HAP-1 (cell line): ENCODE data around the gene BRWD1.

ENCODE experiments used
- DNase-seq, 2 experiments: peaks; one replicate each; pipeline ENCODE4 v3.0.0-alpha.2; 2016 to 2020; ENCODE audit warnings: low spot score in 2 of 2
- H3K27me3 ChIP-seq: fragments of 250-450 bp; sonication (Bioruptor Pico); 2 replicates; pipeline ENCODE4 v1.5.1; 2020; ENCODE audit warnings: low read depth, mild to moderate bottlenecking, moderate library complexity
- H3K36me3 ChIP-seq: fragments of 250-450 bp; sonication (Bioruptor Pico); replicated peaks from 2 replicates; pipeline ENCODE4 v1.5.1; 2020; ENCODE audit warnings: mild to moderate bottlenecking
- H3K4me1 ChIP-seq: fragments of 250-450 bp; sonication (Bioruptor Pico); 2 replicates; pipeline ENCODE4 v1.5.1; 2020; ENCODE audit warnings: mild to moderate bottlenecking
- H3K4me3 ChIP-seq: fragments of 250-450 bp; sonication (Bioruptor Pico); 2 replicates; pipeline ENCODE4 v1.5.1; 2020; ENCODE audit warnings: mild to moderate bottlenecking, moderate library complexity
- H3K9me3 ChIP-seq: fragments of 250-450 bp; sonication (Bioruptor Pico); 2 replicates; pipeline ENCODE4 v1.5.1; 2020; ENCODE audit warnings: mild to moderate bottlenecking, moderate library complexity
- in situ Hi-C: fragments of 300-500 bp; cut with MboI; formaldehyde crosslinking; loops from 3 replicates; pipeline ENCODE4 v1.14.3; 2020; ENCODE audit warnings: low sequenced_read_pairs, inconsistent platforms, mixed read lengths

BRWD1 gene

GRCh38 chr21:39313571-39314142 lies at the start of gene BRWD1:
Gene BRWD1, minus strand, starts transcription at chr21:39313632. Its CDS starts 141 bp downstream, at chr21:39313491.
- Histone ChIP-seq H3K4me3 (peak within 1 kb of the TSS; percentile 65), H3K27me3 (no peaks in the 10 kb centered on the region), H3K4me1 (peaks cover 5% of the 10 kb centered on the region), H3K36me3 (peaks cover 11% of the 10 kb centered on the region), H3K9me3 (no peaks in the 10 kb centered on the region)
- in situ Hi-C loops, result no loop called here
- DNase-seq, result peak; percentile 70 to 88

DNA sequence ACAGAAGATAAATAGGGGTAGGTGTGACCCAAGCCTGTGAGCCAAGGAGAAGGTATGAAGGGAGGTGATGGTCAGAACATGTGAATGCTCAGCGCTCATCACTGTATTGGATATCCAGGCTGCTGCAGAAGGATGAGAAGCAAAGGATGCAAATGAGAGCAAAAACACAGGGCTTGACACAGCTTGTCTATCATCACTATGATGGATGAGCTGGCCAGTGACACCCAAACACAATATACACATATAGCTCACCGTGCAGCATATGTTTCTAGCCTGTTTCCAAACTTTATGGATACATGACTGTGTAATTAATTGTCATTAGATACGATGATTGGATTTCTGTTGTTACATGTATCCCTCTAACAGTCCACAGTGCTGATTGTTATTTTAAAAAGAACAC lies 49.3 kb upstream of the BRWD1 start:
- no peaks in the 10 kb centered on the region for H3K36me3 ChIP-seq
- H3K4me1 ChIP-seq, result no peaks in the 10 kb centered on the region
- no peaks in the 10 kb centered on the region for H3K9me3 ChIP-seq
- no peaks in the 10 kb centered on the region for H3K27me3 ChIP-seq
- no peak for DNase-seq
- no peak overlapping the region for H3K4me3 ChIP-seq
- in situ Hi-C loops, result no loop called here

DNA sequence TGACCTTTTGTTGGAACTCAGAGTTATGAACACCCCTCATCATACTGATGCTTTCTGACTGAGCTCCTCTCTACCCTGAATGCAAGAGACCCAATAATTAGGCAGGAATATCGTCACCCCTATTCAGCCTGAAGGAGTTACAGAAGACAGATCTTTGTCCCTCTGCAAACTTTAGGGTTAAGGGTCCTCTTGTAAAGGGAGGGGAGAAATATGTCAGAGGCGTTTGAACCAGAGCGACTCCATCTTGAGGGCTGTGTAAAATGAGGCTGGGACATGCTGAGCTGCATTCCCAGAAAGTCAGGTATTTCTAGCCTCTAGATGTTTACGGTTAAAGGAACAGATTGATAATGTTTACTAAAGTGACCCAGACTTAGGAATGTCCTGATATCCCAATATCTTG lies 46.0 kb upstream of the BRWD1 start:
- in situ Hi-C loops, result no loop called here
- no peak overlapping the region for H3K4me3 ChIP-seq
- DNase-seq, result no peak
- no peaks in the 10 kb centered on the region for H3K9me3 ChIP-seq
- H3K27me3 ChIP-seq, result no peaks in the 10 kb centered on the region
- H3K36me3 ChIP-seq, result no peaks in the 10 kb centered on the region
- no peaks in the 10 kb centered on the region for H3K4me1 ChIP-seq

DNA sequence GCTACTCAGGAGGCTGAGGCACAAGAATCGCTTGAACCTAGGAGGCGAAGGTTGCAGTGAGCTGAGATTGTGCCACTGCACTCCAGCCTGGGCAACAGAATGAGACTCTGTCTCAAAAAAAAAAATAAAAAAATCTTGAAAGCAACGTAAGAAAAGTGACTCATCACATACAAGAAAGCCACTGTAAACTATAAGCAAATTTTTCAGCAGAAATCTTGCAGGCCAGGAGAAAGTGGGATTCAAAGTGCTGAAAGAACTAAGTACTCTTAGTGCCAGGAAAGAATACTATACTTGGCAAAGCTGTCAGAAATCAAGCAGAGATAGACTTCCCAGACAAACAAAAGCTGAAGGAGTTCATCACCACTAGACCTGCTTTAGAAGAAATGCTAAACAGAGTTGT lies 39.9 kb upstream of the BRWD1 start:
- Histone ChIP-seq H3K4me3 (no peak overlapping the region), H3K9me3 (no peaks in the 10 kb centered on the region), H3K4me1 (peaks cover 8% of the 10 kb centered on the region), H3K36me3 (no peaks in the 10 kb centered on the region), H3K27me3 (no peaks in the 10 kb centered on the region)
- DNase-seq, result no peak
- in situ Hi-C loops, result no loop called here

DNA sequence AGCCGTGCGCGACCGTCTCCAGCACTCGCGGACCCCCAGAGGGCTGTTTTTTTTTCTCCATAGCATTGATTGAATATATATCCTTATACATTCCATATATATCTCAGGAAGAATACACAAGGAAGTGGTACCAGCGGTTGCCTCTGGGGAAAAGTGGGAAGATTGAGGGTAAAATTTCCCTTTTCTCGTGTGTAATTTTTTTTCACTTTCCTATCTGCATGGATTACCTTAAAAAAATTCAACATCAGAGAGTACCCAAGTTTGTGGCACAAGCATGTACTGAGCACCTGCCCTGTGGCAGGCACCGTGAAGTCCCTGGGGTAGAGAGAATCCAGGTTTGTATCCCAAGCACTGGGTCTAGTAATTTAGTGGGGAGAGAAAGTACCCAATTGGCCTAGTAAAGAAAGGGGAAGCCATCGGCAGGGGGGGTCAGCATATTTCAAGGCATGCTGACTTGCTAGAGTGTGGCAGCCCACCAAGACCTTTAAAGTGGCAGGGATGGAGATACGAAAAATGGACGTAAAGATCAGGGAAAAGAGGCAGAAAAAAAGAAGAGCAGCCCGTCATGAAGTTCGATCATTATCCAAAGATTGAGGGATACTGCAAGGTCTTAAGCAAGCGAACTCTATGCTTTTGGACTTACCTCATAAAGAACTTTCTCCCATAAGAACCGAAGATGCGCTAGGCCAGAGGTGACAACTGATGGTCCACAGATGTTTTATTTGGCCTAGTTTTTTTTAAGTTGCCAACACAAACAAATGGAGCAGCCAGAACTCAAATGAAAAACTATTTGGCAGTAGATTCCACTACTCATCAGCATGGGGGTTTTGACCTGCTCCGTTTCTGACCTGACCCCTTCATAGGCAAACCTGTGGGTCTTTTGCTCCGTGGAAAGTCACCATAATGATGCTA lies 36.9 kb upstream of the BRWD1 start:
- H3K4me3 ChIP-seq, result peak overlapping the region; percentile 38
- H3K36me3 ChIP-seq, result peaks cover 20% of the 10 kb centered on the region
- in situ Hi-C loops, result no loop called here
- no peaks in the 10 kb centered on the region for H3K27me3 ChIP-seq
- H3K9me3 ChIP-seq, result no peaks in the 10 kb centered on the region
- peaks cover 26% of the 10 kb centered on the region for H3K4me1 ChIP-seq
- DNase-seq, result no peak

DNA sequence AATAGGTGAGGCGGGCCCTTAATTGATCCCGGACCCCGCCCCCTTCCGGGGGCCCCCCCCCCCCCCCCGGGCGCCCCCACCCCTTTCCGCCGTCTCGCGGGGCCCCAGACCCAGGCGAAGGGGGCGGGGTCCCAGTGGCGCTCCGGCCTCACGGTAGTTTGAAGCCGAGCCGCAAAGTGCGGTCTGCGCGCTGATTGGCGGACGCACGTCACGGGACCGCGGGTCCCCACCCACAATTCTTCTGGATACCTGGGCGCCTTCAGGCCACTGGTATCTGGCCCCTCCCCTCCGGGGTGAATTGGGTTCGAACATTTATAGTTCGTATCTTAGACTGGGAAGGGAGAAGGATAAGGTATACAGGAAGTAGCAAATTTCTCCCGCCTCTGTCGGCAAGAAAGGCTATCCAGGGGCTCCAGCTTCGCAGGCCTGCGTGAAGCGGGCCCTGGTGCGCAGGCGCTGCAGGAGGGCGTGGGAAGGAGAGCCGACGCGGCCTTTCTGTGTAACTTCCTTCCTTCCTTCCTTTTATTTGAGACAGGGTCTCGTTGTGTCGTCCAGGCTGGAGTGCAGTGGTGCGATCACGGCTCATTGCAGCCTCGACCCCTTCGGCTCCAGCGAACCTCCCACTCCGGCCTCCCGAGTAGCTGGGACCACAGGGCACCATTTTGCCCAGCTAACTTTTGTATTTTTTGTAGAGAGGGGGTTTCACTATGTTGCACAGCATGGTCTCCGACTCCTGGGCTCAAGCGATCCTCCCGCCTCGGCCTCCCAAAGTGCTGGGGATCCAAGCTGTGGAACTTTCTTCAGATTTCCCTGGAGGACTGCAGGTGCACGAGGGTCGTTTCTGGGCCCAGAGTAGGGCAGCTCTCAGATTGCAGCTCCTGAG lies 36.0 kb upstream of the BRWD1 start:
- Histone ChIP-seq H3K36me3 (peaks cover 29% of the 10 kb centered on the region), H3K9me3 (no peaks in the 10 kb centered on the region), H3K4me1 (peaks cover 29% of the 10 kb centered on the region), H3K27me3 (no peaks in the 10 kb centered on the region), H3K4me3 (peak overlapping the region; percentile 38)
- peak; percentile 95 to 98 for DNase-seq
- in situ Hi-C loops, result no loop called here

- DNase-seq, result peak; percentile 83 to 93
- Histone ChIP-seq H3K27me3 (no peaks in the 10 kb centered on the region), H3K4me1 (peaks cover 29% of the 10 kb centered on the region), H3K36me3 (peaks cover 36% of the 10 kb centered on the region), H3K4me3 (peak within 1 kb of the TSS; percentile 77), H3K9me3 (no peaks in the 10 kb centered on the region)
- in situ Hi-C loops, result no loop called here
Measured at GRCh38 chr21:39348355-39349210, 35.2 kb upstream of the BRWD1 start, which contains the start of gene HMGN1. Gene HMGN1, minus strand, starts transcription at chr21:39349088. Its CDS starts 171 bp downstream, at chr21:39348917.

GRCh38 chr21:39348040-39348354 lies 34.6 kb upstream of the BRWD1 start:
- Histone ChIP-seq H3K9me3 (no peaks in the 10 kb centered on the region), H3K4me3 (peak overlapping the region; percentile 77), H3K27me3 (no peaks in the 10 kb centered on the region), H3K36me3 (peaks cover 42% of the 10 kb centered on the region), H3K4me1 (peaks cover 29% of the 10 kb centered on the region)
- no peak for DNase-seq
- in situ Hi-C loops, result no loop called here

DNA sequence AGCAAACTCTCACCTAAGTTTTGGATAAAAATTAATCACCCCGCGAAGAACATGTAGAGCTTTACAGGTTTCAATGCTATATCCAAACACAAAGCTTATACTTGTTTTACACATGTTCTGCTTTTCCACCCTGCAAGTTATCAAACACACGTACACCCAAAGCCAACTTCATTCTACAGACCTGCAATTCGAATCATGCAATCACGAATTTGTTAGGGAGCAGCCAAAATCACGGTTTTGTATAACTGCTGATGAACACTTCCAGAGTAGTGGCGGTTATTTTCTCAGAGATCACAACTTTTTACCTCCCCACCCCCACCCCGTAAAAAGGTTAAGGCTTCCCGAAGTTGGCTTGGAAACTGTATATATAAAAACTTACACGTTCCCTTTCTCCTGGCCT lies 34.1 kb upstream of the BRWD1 start:
- peak overlapping the region; percentile 77 for H3K4me3 ChIP-seq
- in situ Hi-C loops, result no loop called here
- H3K27me3 ChIP-seq, result no peaks in the 10 kb centered on the region
- H3K36me3 ChIP-seq, result peaks cover 44% of the 10 kb centered on the region
- DNase-seq, result no peak
- H3K9me3 ChIP-seq, result no peaks in the 10 kb centered on the region
- H3K4me1 ChIP-seq, result peaks cover 29% of the 10 kb centered on the region

- peaks cover 29% of the 10 kb centered on the region for H3K4me1 ChIP-seq
- DNase-seq, result no peak
- peaks cover 52% of the 10 kb centered on the region for H3K36me3 ChIP-seq
- H3K9me3 ChIP-seq, result no peaks in the 10 kb centered on the region
- H3K27me3 ChIP-seq, result no peaks in the 10 kb centered on the region
- peak overlapping the region; percentile 77 for H3K4me3 ChIP-seq
- in situ Hi-C loops, result no loop called here
Measured at GRCh38 chr21:39346671-39347331, 33.4 kb upstream of the BRWD1 start.

DNA sequence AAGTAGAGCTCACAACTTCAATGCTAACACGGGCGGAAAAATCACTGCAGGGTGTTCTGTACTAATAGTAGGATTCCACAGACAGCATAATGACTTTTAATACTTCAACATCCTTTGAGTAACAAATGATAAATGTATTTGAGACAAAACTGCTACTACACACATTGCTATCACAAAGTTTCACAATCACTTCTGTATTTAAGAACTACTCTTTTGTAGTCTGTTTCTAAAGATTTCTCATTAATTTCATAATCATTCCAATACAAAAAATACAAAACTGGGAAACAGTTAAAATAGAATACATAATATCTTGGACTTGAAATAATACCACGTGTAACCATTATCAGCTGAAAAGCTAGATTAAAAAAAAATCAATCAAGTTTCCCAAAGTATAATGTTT lies 32.8 kb upstream of the BRWD1 start:
- DNase-seq, result no peak
- peaks cover 29% of the 10 kb centered on the region for H3K4me1 ChIP-seq
- in situ Hi-C loops, result no loop called here
- H3K9me3 ChIP-seq, result no peaks in the 10 kb centered on the region
- peaks cover 58% of the 10 kb centered on the region for H3K36me3 ChIP-seq
- peak overlapping the region; percentile 77 for H3K4me3 ChIP-seq
- no peaks in the 10 kb centered on the region for H3K27me3 ChIP-seq

DNA sequence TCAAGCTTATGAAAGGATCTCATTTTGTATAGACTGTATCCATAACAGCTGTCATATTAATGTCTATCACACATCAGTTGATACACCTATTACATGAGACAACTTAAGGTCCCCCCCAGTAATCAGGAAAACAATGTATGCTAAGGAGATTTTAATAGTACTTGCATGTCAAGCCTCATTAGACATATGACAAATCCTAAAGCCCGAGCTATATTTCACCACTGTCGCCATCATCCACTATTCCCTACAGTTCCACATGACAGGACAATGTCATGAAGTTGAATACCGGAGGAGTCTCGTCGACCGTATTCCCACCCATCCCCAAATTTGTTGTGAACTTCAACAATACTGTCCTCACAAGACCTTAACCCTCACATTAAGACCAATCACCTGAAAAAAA lies 32.0 kb upstream of the BRWD1 start:
- H3K36me3 ChIP-seq, result peaks cover 59% of the 10 kb centered on the region

GRCh38 chr21:39344848-39345247 lies 31.4 kb upstream of the BRWD1 start:
- in situ Hi-C loops, result no loop called here
- Histone ChIP-seq H3K4me1 (peaks cover 25% of the 10 kb centered on the region), H3K36me3 (peaks cover 59% of the 10 kb centered on the region), H3K4me3 (no peak overlapping the region), H3K27me3 (no peaks in the 10 kb centered on the region), H3K9me3 (no peaks in the 10 kb centered on the region)
- no peak for DNase-seq

More for the DNA sequence above, 32.0 kb upstream of the BRWD1 start:
- Histone ChIP-seq H3K4me1 (peaks cover 29% of the 10 kb centered on the region), H3K9me3 (no peaks in the 10 kb centered on the region), H3K4me3 (no peak overlapping the region), H3K27me3 (no peaks in the 10 kb centered on the region)
- in situ Hi-C loops, result no loop called here
- DNase-seq, result no peak
